SKM-1 treated with dmso at 0.1 percent for 144 hours (cell line): ENCODE results near the gene STAC2.
A peak's percentile ranks its signal among the peaks of the same experiment; 100 is the strongest.

Source experiments
- DNase-seq: peaks from one replicate; lab custom pipeline; 2025; ENCODE audit not compliant: unreplicated experiment; lab: John Stamatoyannopoulos, UW

STAC2 gene

GRCh38 chr17:39212195-39212810 is 13.4 kb downstream of the STAC2 start:
- DNase-seq = no peak

GRCh38 chr17:39210093-39210434 is 15.7 kb downstream of the STAC2 start:
- no peak for DNase-seq

GRCh38 chr17:39209317-39210092 is 16.2 kb downstream of the STAC2 start:
- DNase-seq = no peak

GRCh38 chr17:39208893-39209292 is 16.9 kb downstream of the STAC2 start:
- peak; percentile 35 for DNase-seq

- no peak for DNase-seq
These were observed 17.6 kb downstream of the STAC2 start for GRCh38 chr17:39208136-39208535.

GRCh38 chr17:39205112-39205526 is 20.6 kb downstream of the STAC2 start:
- DNase-seq = no peak

GRCh38 chr17:39204245-39204644 is 21.5 kb downstream of the STAC2 start:
- DNase-seq = no peak

GRCh38 chr17:39200957-39201510 is 24.7 kb downstream of the STAC2 start:
- no peak for DNase-seq

- peak; percentile 86 for DNase-seq
These were observed 25.5 kb downstream of the STAC2 start, which contains the start of gene RPL19 for GRCh38 chr17:39200070-39200879. TSS of gene RPL19 (plus strand) at chr17:39200283. CDS start at chr17:39200345, 62 bp downstream.

GRCh38 chr17:39199820-39200069 is 26.0 kb downstream of the STAC2 start:
- DNase-seq = peak; percentile 93

GRCh38 chr17:39198186-39198566 is 27.6 kb downstream of the STAC2 start:
- no peak for DNase-seq

GRCh38 chr17:39197380-39198185 is 28.2 kb downstream of the STAC2 start, which contains the start of gene CACNB1:
TSS of gene CACNB1 (minus strand) at chr17:39197669. CDS start at chr17:39197495, 174 bp downstream.
- no peak for DNase-seq

GRCh38 chr17:39196808-39197291 is 28.9 kb downstream of the STAC2 start:
- DNase-seq = no peak

GRCh38 chr17:39196241-39196807 is 29.4 kb downstream of the STAC2 start:
- DNase-seq = no peak

- DNase-seq = no peak
These were observed 30.1 kb downstream of the STAC2 start for GRCh38 chr17:39195568-39196160.

- no peak for DNase-seq
These were observed 30.7 kb downstream of the STAC2 start for GRCh38 chr17:39194985-39195524.

GRCh38 chr17:39194089-39194984 is 31.4 kb downstream of the STAC2 start:
- DNase-seq = peak; percentile 44

GRCh38 chr17:39193346-39193745 is 32.4 kb downstream of the STAC2 start:
- no peak for DNase-seq

GRCh38 chr17:39192901-39193300 is 32.8 kb downstream of the STAC2 start:
- DNase-seq = no peak
